ENCODE data around the gene DQX1.
A peak's percentile ranks its signal among the peaks of the same experiment; 100 is the strongest.
"Not testable (repeated sequence)": the region's sequence is repeated elsewhere in the genome, so short reads cannot be mapped to it uniquely, and the experiment has no call there.

DQX1 gene

DNA sequence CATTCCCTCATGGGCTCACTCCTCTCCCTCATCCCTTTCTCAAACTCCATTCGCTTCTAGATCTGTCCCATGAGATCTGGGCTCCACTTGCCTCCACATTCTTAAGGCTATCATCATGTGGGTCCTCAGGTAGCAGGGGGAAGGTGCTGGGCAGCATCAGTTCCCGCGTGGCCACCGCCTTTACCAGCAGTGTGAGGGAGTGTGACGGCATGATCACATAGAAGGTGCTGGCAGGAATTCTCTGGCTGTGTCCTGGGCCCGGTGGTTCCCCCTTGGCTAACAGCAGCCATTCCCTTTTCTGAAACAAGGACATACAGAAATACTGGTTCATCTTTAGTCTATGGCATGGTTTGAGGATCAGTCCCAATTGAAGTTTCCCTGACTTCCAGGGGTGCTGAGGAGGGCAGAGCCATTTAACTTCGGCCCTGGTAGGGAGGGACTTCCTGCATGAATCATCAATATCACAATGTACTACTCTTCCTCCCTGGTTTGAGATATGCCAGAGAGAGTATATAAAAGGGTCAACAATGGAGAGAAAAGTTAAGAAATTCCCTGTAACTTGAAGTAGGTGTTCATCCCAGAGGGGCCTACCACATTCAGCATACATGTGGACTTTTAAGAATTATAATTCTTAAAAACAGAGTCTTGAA is 36.2 kb upstream of the DQX1 start:
- TF ChIP-seq, protein P1, sequence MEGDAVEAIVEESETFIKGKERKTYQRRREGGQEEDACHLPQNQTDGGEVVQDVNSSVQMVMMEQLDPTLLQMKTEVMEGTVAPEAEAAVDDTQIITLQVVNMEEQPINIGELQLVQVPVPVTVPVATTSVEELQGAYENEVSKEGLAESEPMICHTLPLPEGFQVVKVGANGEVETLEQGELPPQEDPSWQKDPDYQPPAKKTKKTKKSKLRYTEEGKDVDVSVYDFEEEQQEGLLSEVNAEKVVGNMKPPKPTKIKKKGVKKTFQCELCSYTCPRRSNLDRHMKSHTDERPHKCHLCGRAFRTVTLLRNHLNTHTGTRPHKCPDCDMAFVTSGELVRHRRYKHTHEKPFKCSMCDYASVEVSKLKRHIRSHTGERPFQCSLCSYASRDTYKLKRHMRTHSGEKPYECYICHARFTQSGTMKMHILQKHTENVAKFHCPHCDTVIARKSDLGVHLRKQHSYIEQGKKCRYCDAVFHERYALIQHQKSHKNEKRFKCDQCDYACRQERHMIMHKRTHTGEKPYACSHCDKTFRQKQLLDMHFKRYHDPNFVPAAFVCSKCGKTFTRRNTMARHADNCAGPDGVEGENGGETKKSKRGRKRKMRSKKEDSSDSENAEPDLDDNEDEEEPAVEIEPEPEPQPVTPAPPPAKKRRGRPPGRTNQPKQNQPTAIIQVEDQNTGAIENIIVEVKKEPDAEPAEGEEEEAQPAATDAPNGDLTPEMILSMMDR (IDR thresholded peaks at IDR 0.05; ENCODE audit: unreplicated experiment in 3 of 3) = no peak
- peaks cover 74% of the 10 kb centered on the region for H3K27me3 Mint-ChIP-seq (ENCODE audit: low read depth)
- no peaks in the 10 kb centered on the region for H3K4me1 Mint-ChIP-seq
- H3K36me3 Mint-ChIP-seq (ENCODE audit: low read depth) = no peaks in the 10 kb centered on the region
- peak overlapping the region in 1 of 3 experiments; percentile 24 for H3K4me3 Mint-ChIP-seq
- no peaks in the 10 kb centered on the region for H3K9me3 Mint-ChIP-seq
- no peak overlapping the region for H3K27ac Mint-ChIP-seq

- not testable (repeated sequence) for H3K4me1 Mint-ChIP-seq; H3K36me3 Mint-ChIP-seq (ENCODE audit: low read depth); H3K9me3 Mint-ChIP-seq; H3K27ac Mint-ChIP-seq; H3K4me3 Mint-ChIP-seq
- H3K27me3 Mint-ChIP-seq (ENCODE audit: low read depth) = peaks cover 73% of the 10 kb centered on the region
These were observed 35.0 kb upstream of the DQX1 start for GRCh38 chr2:74561022-74561421.

DNA sequence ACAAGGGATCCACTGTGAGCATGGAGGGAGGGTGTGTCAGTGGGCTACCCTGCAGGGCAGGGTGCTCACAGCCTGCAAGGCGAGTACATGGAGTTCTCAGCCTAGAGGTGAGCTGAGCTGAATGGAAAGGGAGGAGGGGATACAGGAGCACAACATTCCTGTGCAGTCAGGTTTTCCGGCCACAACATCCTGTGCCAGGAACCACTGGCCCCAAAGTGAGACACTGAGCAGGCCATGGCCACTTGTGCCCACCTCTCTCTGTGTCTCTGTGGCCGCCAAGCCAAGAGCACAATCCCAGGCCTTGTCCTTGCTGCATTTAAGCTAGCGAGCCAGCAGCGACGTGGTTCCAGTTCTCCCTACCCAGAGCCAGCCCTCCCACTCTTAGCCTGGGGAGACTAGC is 34.6 kb upstream of the DQX1 start:
- peak overlapping the region in 2 of 3 experiments; percentile 10 to 52 for H3K27ac Mint-ChIP-seq
- H3K4me3 Mint-ChIP-seq = no peak overlapping the region
- H3K9me3 Mint-ChIP-seq = no peaks in the 10 kb centered on the region
- no peaks in the 10 kb centered on the region for H3K36me3 Mint-ChIP-seq (ENCODE audit: low read depth)
- H3K27me3 Mint-ChIP-seq (ENCODE audit: low read depth) = peaks cover 69% of the 10 kb centered on the region
- H3K4me1 Mint-ChIP-seq = no peaks in the 10 kb centered on the region
- TF ChIP-seq, protein P1 (IDR thresholded peaks at IDR 0.05; ENCODE audit: unreplicated experiment in 3 of 3) = no peak

DNA sequence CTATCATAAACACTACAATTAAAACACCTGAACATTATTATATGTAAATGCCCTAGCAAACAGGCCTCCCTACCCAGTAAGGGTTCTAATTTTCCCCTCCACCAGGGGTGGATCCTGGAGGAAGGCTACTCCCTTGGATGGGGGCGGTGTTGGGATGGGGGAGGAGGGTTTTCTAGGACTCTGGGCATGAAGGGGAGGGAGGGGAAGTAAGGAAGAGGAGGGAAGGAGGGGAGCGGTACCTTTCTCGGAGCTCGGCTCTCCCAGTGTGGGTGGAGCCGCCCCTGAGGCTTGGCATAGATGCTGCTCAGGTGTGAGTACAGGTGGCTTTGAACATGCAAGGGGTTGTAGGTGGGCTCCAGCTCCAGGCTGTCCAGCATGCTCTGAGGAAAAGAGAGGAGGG is 33.9 kb upstream of the DQX1 start:
- Mint-ChIP-seq H3K27me3 (ENCODE audit: low read depth) (peaks cover 66% of the 10 kb centered on the region), H3K27ac (no peak overlapping the region), H3K36me3 (ENCODE audit: low read depth) (no peaks in the 10 kb centered on the region), H3K4me3 (no peak overlapping the region), H3K4me1 (no peaks in the 10 kb centered on the region), H3K9me3 (no peaks in the 10 kb centered on the region)
- TF ChIP-seq, protein P1 (IDR thresholded peaks at IDR 0.05; ENCODE audit: unreplicated experiment in 3 of 3) = no peak

DNA sequence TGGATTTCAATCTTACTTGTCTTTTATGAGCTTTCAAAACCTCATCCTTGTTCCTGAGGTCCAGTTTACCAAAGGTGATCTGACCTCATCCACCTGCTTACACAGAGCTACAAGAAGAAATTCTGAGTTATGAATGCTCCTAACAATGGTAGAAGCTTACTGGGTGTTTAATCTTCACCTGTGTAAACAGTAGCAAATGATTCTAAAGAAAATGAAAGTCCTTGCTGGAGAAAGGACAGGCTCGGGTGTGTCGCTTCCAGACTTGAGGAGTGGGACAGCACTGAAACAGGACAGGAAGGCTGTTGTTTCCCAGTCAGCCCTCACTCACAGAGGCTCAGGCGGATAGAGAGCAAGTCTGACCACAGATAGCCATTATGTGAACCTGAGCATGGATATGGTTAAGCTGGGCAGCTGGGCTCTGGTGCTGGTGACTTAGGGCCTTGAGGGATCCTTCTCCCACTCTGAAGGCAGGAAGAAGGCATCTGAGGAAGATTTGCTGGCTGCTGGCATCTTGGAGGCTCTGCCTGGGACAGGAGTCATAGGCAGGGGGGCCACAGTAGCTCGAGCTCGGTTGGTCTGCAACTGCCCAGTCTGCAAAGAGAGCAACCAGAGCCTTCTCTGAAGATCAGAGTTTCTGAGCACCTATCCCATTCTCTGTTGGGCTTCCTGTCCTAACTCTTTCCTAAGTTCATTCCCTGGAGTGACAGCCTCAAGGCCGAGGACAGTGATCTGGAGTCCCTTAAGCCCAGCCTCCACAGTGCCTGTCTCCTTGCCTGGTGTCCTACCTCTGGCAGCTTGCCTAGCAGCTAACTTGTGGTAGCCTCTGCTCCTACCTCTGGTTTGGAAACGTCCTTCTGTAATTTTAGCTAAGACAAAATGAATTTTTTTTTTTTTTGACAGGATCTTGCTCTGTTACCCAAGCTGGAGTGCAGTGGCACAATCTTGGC is 32.5 kb upstream of the DQX1 start:
- Mint-ChIP-seq H3K4me1 (peaks cover 3% of the 10 kb centered on the region), H3K4me3 (no peak overlapping the region), H3K36me3 (ENCODE audit: low read depth) (no peaks in the 10 kb centered on the region), H3K27me3 (ENCODE audit: low read depth) (peaks cover 52% of the 10 kb centered on the region), H3K9me3 (no peaks in the 10 kb centered on the region), H3K27ac (no peak overlapping the region)
- TF ChIP-seq, protein P1 (IDR thresholded peaks at IDR 0.05; ENCODE audit: unreplicated experiment in 3 of 3) = no peak

DNA sequence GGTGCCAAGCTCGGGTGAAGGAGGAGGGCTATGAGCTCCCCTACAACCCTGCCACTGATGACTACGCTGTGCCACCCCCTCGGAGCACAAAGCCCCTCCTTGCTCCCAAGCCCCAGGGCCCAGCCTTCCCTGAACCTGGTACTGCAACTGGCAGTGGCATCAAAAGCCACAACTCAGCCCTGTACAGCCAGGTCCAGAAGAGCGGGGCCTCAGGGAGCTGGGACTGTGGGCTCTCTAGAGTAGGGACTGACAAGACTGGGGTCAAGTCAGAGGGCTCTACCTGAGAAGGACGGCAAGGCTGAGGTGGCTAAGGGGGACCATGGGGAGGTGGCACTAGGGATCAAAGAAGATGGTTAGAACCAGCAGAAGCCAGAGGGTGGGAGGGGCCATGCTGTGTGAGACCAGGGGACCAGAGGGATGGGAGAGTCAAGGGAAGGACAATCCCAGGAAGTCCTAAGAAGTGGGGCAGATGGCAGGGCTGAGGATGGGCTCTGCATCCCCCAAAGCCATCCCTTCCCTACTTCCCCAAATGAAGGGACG is 30.9 kb upstream of the DQX1 start:
- Mint-ChIP-seq H3K36me3 (ENCODE audit: low read depth) (no peaks in the 10 kb centered on the region), H3K4me3 (peak overlapping the region in 2 of 3 experiments; percentile 30 to 96), H3K27me3 (ENCODE audit: low read depth) (peaks cover 39% of the 10 kb centered on the region), H3K9me3 (no peaks in the 10 kb centered on the region), H3K4me1 (peaks cover 17% of the 10 kb centered on the region), H3K27ac (no peak overlapping the region)
- TF ChIP-seq, protein P1 (IDR thresholded peaks at IDR 0.05; ENCODE audit: unreplicated experiment in 3 of 3) = no peak
